Activated naive CD8-positive, alpha-beta T cell treated with anti-CD3 and anti-CD28 coated beads, Interleukin-2, amount 50 U/mL, for 16 hours (primary cell): Measurements from ENCODE around the gene TEX47.

Experiments used
- DNase-seq: peaks from one replicate; pipeline ENCODE4 v3.0.0-alpha.2; 2020; ENCODE audit warnings: low read depth, low spot score

Gene TEX47

GRCh38 chr7:88746126-88746525 lies 49.4 kb downstream of the TEX47 start:
- DNase-seq = no peak
